Endothelial cell of umbilical vein (primary cell): Measurements from ENCODE around the gene CCDC81. TPM values are rescaled to one million over a fixed set of nuclear protein-coding genes. Genes with fewer than 3 reads are reported as not detected.

ENCODE experiments used
- polyA plus RNA-seq, 4 experiments: library from polyadenylated mRNA; depleted of rRNA in 3 of 4; stranded (reverse) in 3 of 4; unstranded in 1 of 4; fragments of >200 nt; gene quantifications; 2 replicates each; pipeline versions ENCODE4 v1.2.1 to v1.2.3, GENCODE V29; 2011 to 2012; ENCODE audit warnings: missing spikeins in 1 of 4
- total RNA-seq: library from RNA; stranded (reverse); gene quantifications from 2 replicates; pipeline ENCODE4 v1.2.3, GENCODE V29; 2021

Gene CCDC81
- total and polyA plus RNA-seq, 2 donors (not counting 3 experiments of a cell fraction or from before 2014, with no cell fraction given) = 0.57 to 1.1 TPM

Other genes with a start within 250 kb of the CCDC81 start
- 21.8 and 22.7 TPM in 2 replicates for gene EED, start 130.1 kb upstream of the CCDC81 start, total RNA-seq
- gene EED, start 130.1 kb upstream of the CCDC81 start, polyA plus RNA-seq = 7.1 and 9.4 TPM in 2 replicates
- 38.7 and 40.2 TPM in 2 replicates for gene HIKESHI, start 72.6 kb upstream of the CCDC81 start, total RNA-seq
- 59.6 and 66.9 TPM in 2 replicates for gene HIKESHI, start 72.6 kb upstream of the CCDC81 start, polyA plus RNA-seq